Stimulated activated CD4-positive, alpha-beta T cell treated with anti-CD3 and anti-CD28 coated beads, TNF-alpha, amount 100 ng/mL, for 24 hours (primary cell): Measurements from ENCODE around the gene IPO8.
"Not testable (repeated sequence)": the region's sequence is repeated elsewhere in the genome, so short reads cannot be mapped to it uniquely, and the experiment has no call there.

Experiments used
- DNase-seq, 3 experiments: peaks; one replicate each; pipeline ENCODE4 v3.0.0-alpha.2; 2020; ENCODE audit warnings: low read depth in 3 of 3

Gene IPO8

GRCh38 chr12:30604302-30604701 is 91.4 kb downstream of the IPO8 start:
- DNase-seq = not testable (repeated sequence)

GRCh38 chr12:30603129-30603528 is 92.5 kb downstream of the IPO8 start:
- no peak for DNase-seq

GRCh38 chr12:30602678-30603077 is 93.0 kb downstream of the IPO8 start:
- no peak for DNase-seq

- no peak for DNase-seq
Observed at GRCh38 chr12:30599608-30600007, 96.1 kb downstream of the IPO8 start.

- DNase-seq = no peak
Observed at GRCh38 chr12:30598889-30599288, 96.8 kb downstream of the IPO8 start.

- DNase-seq = no peak
Observed at GRCh38 chr12:30595742-30596141, 99.9 kb downstream of the IPO8 start.

GRCh38 chr12:30594509-30594908 is 101.2 kb downstream of the IPO8 start:
- DNase-seq = no peak

- DNase-seq = not testable (repeated sequence)
Observed at GRCh38 chr12:30588572-30588971, 107.1 kb downstream of the IPO8 start.

- DNase-seq = no peak
Observed at GRCh38 chr12:30587782-30588181, 107.9 kb downstream of the IPO8 start.

- no peak for DNase-seq
Observed at GRCh38 chr12:30585877-30586276, 109.8 kb downstream of the IPO8 start.

GRCh38 chr12:30582943-30583342 is 112.7 kb downstream of the IPO8 start:
- no peak for DNase-seq

GRCh38 chr12:30580344-30580743 is 115.3 kb downstream of the IPO8 start:
- no peak for DNase-seq
